Measurements from ENCODE around the gene RASGEF1B. TPM values are rescaled to one million over a fixed set of nuclear protein-coding genes. Genes with fewer than 3 reads are reported as not detected.

The RASGEF1B gene
- total RNA-seq, 1 donor from 2014 or later: 2.3 TPM

DNA sequence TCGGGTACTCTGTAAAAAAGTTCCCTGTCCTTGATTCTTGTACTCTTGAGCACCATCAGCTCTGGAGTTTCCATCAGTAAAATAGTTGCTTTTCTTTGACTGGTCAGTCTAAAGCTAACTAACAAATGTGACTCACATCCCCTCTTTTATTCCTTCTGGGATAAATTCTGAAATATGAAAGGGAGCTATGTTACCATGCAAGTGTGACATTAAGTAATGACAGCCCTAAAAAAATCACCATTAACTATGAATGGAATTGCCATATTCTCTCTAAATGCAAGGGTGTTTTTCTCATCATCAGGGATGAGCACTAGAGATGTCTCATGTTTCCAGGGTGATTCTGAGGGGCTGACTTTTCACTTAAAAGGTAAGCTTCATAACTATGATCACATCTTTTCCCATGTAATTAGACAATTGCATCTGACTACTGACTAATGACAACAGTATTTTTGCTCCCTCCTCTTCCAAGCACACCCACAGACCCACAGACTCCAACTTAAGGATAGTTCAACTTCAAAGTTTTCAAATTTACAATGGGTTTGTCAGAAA, 26.9 kb upstream of the RASGEF1B start:
- Mint-ChIP-seq H3K27me3 (ENCODE audit: low read depth) (peaks cover 28% of the 10 kb centered on the region), H3K9me3 (ENCODE audit: low read depth) (peaks cover 9% of the 10 kb centered on the region), H3K4me1 (ENCODE audit: low read depth) (peaks cover 7% of the 10 kb centered on the region), H3K4me3 (ENCODE audit: unreplicated experiment) (no peak overlapping the region), H3K36me3 (ENCODE audit: low read depth) (no peaks in the 10 kb centered on the region), H3K27ac (ENCODE audit: unreplicated experiment) (no peak overlapping the region)
- TF ChIP-seq, protein P1, sequence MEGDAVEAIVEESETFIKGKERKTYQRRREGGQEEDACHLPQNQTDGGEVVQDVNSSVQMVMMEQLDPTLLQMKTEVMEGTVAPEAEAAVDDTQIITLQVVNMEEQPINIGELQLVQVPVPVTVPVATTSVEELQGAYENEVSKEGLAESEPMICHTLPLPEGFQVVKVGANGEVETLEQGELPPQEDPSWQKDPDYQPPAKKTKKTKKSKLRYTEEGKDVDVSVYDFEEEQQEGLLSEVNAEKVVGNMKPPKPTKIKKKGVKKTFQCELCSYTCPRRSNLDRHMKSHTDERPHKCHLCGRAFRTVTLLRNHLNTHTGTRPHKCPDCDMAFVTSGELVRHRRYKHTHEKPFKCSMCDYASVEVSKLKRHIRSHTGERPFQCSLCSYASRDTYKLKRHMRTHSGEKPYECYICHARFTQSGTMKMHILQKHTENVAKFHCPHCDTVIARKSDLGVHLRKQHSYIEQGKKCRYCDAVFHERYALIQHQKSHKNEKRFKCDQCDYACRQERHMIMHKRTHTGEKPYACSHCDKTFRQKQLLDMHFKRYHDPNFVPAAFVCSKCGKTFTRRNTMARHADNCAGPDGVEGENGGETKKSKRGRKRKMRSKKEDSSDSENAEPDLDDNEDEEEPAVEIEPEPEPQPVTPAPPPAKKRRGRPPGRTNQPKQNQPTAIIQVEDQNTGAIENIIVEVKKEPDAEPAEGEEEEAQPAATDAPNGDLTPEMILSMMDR (IDR thresholded peaks at IDR 0.05): no peak
- no peak for DNase-seq (ENCODE audit: low spot score)

DNA sequence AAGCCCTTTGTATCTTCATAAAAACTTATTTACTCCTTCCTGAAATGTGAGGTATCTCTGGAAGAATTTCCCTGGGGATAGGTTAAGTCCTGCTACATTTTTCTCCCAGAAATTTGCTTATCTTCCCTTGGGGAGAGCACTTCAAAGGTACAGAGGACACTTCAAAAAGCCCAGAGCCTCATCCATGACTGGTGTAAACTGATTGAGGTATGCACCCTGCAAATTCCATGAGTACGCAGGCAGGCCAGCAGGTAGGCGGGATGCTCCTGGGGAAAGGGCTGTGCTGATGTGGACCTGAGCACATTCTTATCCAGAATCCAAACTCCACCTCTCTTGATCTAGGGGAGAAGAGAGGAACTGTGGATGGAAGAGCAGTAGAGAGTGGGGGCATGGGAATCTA, 26.3 kb upstream of the RASGEF1B start:
- Mint-ChIP-seq H3K4me3 (ENCODE audit: unreplicated experiment) (no peak overlapping the region), H3K27ac (ENCODE audit: unreplicated experiment) (no peak overlapping the region), H3K9me3 (ENCODE audit: low read depth) (peaks cover 9% of the 10 kb centered on the region), H3K27me3 (ENCODE audit: low read depth) (peaks cover 28% of the 10 kb centered on the region), H3K36me3 (ENCODE audit: low read depth) (no peaks in the 10 kb centered on the region), H3K4me1 (ENCODE audit: low read depth) (peaks cover 8% of the 10 kb centered on the region)
- TF ChIP-seq, protein P1 (IDR thresholded peaks at IDR 0.05): no peak
- DNase-seq (ENCODE audit: low spot score): no peak

DNA sequence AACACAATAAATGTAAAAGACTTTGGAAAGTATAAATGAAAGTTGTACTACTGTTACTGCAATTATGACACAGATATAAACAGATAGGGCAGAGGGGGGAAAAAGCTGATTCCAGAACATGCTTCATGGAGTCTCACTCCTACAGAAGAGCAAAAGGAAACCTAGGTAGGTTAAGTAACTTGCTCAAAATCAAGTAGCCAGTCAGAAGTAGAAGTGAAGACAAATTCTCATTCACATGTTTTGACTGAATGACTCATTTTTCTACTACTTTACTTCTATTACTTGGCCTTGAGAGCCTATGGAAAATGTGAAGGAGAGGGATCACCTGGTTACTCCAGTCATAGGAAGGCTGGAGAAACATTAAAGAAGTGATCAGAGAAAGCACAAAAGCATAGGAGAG, 23.6 kb upstream of the RASGEF1B start:
- H3K4me1 Mint-ChIP-seq (ENCODE audit: low read depth): peaks cover 8% of the 10 kb centered on the region
- peaks cover 13% of the 10 kb centered on the region for H3K27me3 Mint-ChIP-seq (ENCODE audit: low read depth)
- TF ChIP-seq, protein P1 (IDR thresholded peaks at IDR 0.05): no peak
- H3K9me3 Mint-ChIP-seq (ENCODE audit: low read depth): peaks cover 15% of the 10 kb centered on the region
- no peak overlapping the region for H3K27ac Mint-ChIP-seq (ENCODE audit: unreplicated experiment)
- H3K4me3 Mint-ChIP-seq (ENCODE audit: unreplicated experiment): no peak overlapping the region
- no peak for DNase-seq (ENCODE audit: low spot score)
- peaks cover 3% of the 10 kb centered on the region for H3K36me3 Mint-ChIP-seq (ENCODE audit: low read depth)

DNA sequence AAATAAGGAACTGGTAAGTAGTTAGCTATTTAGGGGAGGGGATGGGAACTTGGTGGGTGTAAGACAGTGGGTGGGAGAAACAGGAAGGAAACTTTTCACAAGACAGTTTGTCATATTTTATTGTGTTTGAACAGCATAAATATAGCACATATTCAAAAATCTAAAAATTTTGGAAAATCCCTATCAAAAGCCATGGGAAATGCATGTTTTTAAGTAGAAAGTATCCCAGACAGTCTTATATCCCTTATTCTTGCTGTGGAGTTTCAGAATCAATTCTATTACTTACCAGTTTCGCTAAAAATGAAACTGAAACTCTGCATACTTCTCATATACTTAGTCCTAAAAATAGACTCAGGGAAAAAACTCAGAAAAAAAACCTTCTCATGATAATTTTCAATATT, 22.3 kb upstream of the RASGEF1B start:
- Mint-ChIP-seq H3K4me1 (ENCODE audit: low read depth) (peaks cover 8% of the 10 kb centered on the region), H3K27ac (ENCODE audit: unreplicated experiment) (peak overlapping the region; percentile 47), H3K27me3 (ENCODE audit: low read depth) (peaks cover 6% of the 10 kb centered on the region), H3K4me3 (ENCODE audit: unreplicated experiment) (peak overlapping the region; percentile 52), H3K9me3 (ENCODE audit: low read depth) (peaks cover 15% of the 10 kb centered on the region), H3K36me3 (ENCODE audit: low read depth) (peaks cover 3% of the 10 kb centered on the region)
- no peak for DNase-seq (ENCODE audit: low spot score)
- TF ChIP-seq, protein P1 (IDR thresholded peaks at IDR 0.05): no peak

DNA sequence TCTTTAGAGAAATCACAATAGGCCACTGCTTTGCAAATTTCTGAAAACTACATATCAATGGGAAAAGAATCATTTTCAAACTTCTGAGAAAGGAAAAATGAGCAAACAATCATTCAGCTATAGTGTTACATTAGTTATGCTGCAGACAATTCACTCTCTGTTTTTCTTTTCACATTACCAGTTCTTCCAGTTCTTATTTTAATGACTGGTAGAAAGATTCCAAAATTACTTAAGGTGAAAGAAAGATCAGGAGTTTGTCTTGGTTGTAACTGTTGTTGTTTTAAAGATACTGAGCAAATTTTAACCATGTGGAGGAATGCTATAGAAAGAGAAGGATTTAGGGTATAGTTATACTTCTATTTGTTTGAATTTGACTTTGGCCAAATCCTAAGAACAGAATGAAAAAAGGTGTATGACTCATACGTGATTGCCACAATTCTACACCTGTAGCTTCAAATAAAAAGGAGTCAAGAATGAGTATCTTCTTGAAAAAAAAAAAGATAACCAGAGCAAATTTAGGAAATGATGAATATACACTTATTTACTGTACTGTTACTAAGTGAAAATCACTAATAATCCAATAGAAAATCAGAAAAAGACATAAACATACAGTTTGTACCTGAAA, 21.0 kb upstream of the RASGEF1B start:
- Mint-ChIP-seq H3K4me3 (ENCODE audit: unreplicated experiment) (no peak overlapping the region), H3K4me1 (ENCODE audit: low read depth) (peaks cover 8% of the 10 kb centered on the region), H3K27ac (ENCODE audit: unreplicated experiment) (no peak overlapping the region), H3K27me3 (ENCODE audit: low read depth) (no peaks in the 10 kb centered on the region), H3K9me3 (ENCODE audit: low read depth) (peaks cover 15% of the 10 kb centered on the region), H3K36me3 (ENCODE audit: low read depth) (peaks cover 3% of the 10 kb centered on the region)
- TF ChIP-seq, protein P1 (IDR thresholded peaks at IDR 0.05): no peak
- DNase-seq (ENCODE audit: low spot score): no peak

All from chondrocyte (in vitro differentiated cells).